Endothelial cell of umbilical vein (primary cell): Measurements from ENCODE around the gene PHEX.

Experiments
- FOS ChIP-seq: IDR thresholded peaks from 2 replicates; pipeline ENCODE4 v1.6.1; 2011; ENCODE audit warnings: mild to moderate bottlenecking, low read length, moderate library complexity, borderline replicate concordance; ENCODE audit not compliant: insufficient read depth
- POLR2A ChIP-seq: IDR thresholded peaks from 2 replicates; pipeline ENCODE4 v1.6.1; 2012; ENCODE audit warnings: low read depth, mild to moderate bottlenecking, control low read depth, low read length

GRCh38 chrX:22150371-22150770 is 118.2 kb downstream of the PHEX start:
- TF ChIP-seq POLR2A (no peak), FOS (no peak)
